Measurements from ENCODE around the gene DOCK10. TPM values are rescaled to one million over a fixed set of nuclear protein-coding genes. Genes with fewer than 3 reads are reported as not detected.

Gene DOCK10
- total RNA-seq, 4 donors from 2014 or later = 8.1 to 35.4 (median 17.2) TPM

- H3K4me1 ChIP-seq = peaks cover 32% of the 10 kb centered on the region
- H3K36me3 ChIP-seq = no peaks in the 10 kb centered on the region
- H3K27ac ChIP-seq = peak overlapping the region; percentile 71
These were observed 516 bp upstream of the DOCK10 start for GRCh38 chr2:225042800-225043167.

GRCh38 chr2:225041207-225041850 is 939 bp downstream of the DOCK10 start:
- peak overlapping the region; percentile 80 for H3K4me3 ChIP-seq
- DNase-seq (ENCODE audit: low spot score in 2 of 2) = no peak
- H3K27me3 ChIP-seq = peaks cover 34% of the 10 kb centered on the region
- no peaks in the 10 kb centered on the region for H3K36me3 ChIP-seq
- WGBS = 1% methylated on average over 22 of the region's 27 CpGs
- peak overlapping the region; percentile 71 for H3K27ac ChIP-seq
- no peak for TF ChIP-seq EP300 (IDR thresholded peaks at IDR 0.05)
- no peaks in the 10 kb centered on the region for H3K9me3 ChIP-seq
- peaks cover 36% of the 10 kb centered on the region for H3K4me1 ChIP-seq

More at GRCh38 chr2:225042800-225043167, 516 bp upstream of the DOCK10 start:
- peaks cover 38% of the 10 kb centered on the region for H3K27me3 ChIP-seq
- no peaks in the 10 kb centered on the region for H3K9me3 ChIP-seq
- WGBS = 23% methylated on average over 10 of the region's 13 CpGs
- no peak for DNase-seq (ENCODE audit: low spot score in 2 of 2)
- H3K4me3 ChIP-seq = peak overlapping the region; percentile 80
- TF ChIP-seq POLR2AphosphoS5 (IDR thresholded peaks at IDR 0.05) (no peak), CTCF (IDR thresholded peaks at IDR 0.05) (no peak)

GRCh38 chr2:225040856-225041206 is 1.4 kb downstream of the DOCK10 start:
- H3K27ac ChIP-seq = peak overlapping the region; percentile 23
- H3K9me3 ChIP-seq = no peaks in the 10 kb centered on the region
- TF ChIP-seq CTCF (IDR thresholded peaks at IDR 0.05) (no peak), POLR2A (IDR thresholded peaks at IDR 0.05) (no peak), POLR2AphosphoS5 (IDR thresholded peaks at IDR 0.05) (no peak), EP300 (IDR thresholded peaks at IDR 0.05) (no peak)
- no peaks in the 10 kb centered on the region for H3K36me3 ChIP-seq
- WGBS = 2% methylated on average over 9 of the region's 9 CpGs
- H3K27me3 ChIP-seq = peaks cover 30% of the 10 kb centered on the region
- DNase-seq (ENCODE audit: low spot score in 2 of 2) = no peak
- peaks cover 36% of the 10 kb centered on the region for H3K4me1 ChIP-seq
- H3K4me3 ChIP-seq = peak overlapping the region; percentile 80

- Histone ChIP-seq H3K27me3 (peaks cover 30% of the 10 kb centered on the region), H3K4me1 (peaks cover 36% of the 10 kb centered on the region), H3K36me3 (no peaks in the 10 kb centered on the region), H3K4me3 (no peak overlapping the region), H3K9me3 (no peaks in the 10 kb centered on the region), H3K27ac (no peak overlapping the region)
- DNase-seq (ENCODE audit: low spot score in 2 of 2) = no peak
- no peak for TF ChIP-seq EP300 (IDR thresholded peaks at IDR 0.05)
- TF ChIP-seq POLR2A (IDR thresholded peaks at IDR 0.05) = no peak
- no peak for TF ChIP-seq POLR2AphosphoS5 (IDR thresholded peaks at IDR 0.05)
- no peak for TF ChIP-seq CTCF (IDR thresholded peaks at IDR 0.05)
- 55% methylated on average over 5 of the region's 5 CpGs for WGBS
These were observed 2.1 kb downstream of the DOCK10 start for GRCh38 chr2:225040142-225040541.

- no peak for DNase-seq (ENCODE audit: low spot score in 2 of 2)
- Histone ChIP-seq H3K4me3 (no peak overlapping the region), H3K4me1 (peaks cover 36% of the 10 kb centered on the region), H3K9me3 (no peaks in the 10 kb centered on the region), H3K36me3 (no peaks in the 10 kb centered on the region), H3K27ac (no peak overlapping the region), H3K27me3 (peaks cover 23% of the 10 kb centered on the region)
- no peak for TF ChIP-seq CTCF (IDR thresholded peaks at IDR 0.05)
- no peak for TF ChIP-seq POLR2A (IDR thresholded peaks at IDR 0.05)
- no peak for TF ChIP-seq POLR2AphosphoS5 (IDR thresholded peaks at IDR 0.05)
- TF ChIP-seq EP300 (IDR thresholded peaks at IDR 0.05) = no peak
- WGBS = 82% methylated on average over 3 of the region's 3 CpGs
These were observed 4.1 kb downstream of the DOCK10 start for GRCh38 chr2:225038231-225038523.

Measured in suprapubic skin (tissue), 4 donors.